Transverse colon (tissue), 4 donors: ENCODE measurements around the gene CHRND.
A peak's percentile ranks its signal among the peaks of the same experiment; 100 is the strongest.

Experiments
- CTCF ChIP-seq, 5 experiments: fragments of 200-600 bp in 3 of 5; fragments of 450-650 bp in 2 of 5; sonication (generic) in 3 of 5; IDR thresholded peaks; 1 replicate in 2 of 5; 2 replicates in 3 of 5; pipeline ENCODE4 v1.5.1; 2016 to 2017; ENCODE audit warnings: antibody characterized with exemption in 5 of 5, inconsistent platforms in 3 of 5, mild to moderate bottlenecking in 2 of 5, moderate library complexity in 1 of 5
- EP300 ChIP-seq: sonication (generic); formaldehyde crosslinking; IDR thresholded peaks from one replicate; pipeline ENCODE4 v1.6.1; 2017; ENCODE audit warnings: antibody characterized with exemption, low read depth
- POLR2A ChIP-seq: fragments of 450-650 bp; IDR thresholded peaks from one replicate; pipeline ENCODE4 v1.6.1; 2016; ENCODE audit warnings: antibody characterized with exemption, mild to moderate bottlenecking, moderate library complexity
- POLR2AphosphoS5 ChIP-seq, 3 donors: sonication (generic); formaldehyde crosslinking; IDR thresholded peaks; one replicate each; pipeline ENCODE4 v1.6.1; 2016; ENCODE audit warnings: antibody characterized with exemption in 3 of 3

- peak in 4 of 5 experiments; percentile 17 to 49 (median 26) for TF ChIP-seq CTCF (IDR thresholded peaks at IDR 0.05)
- TF ChIP-seq POLR2A = no peak
- no peak for TF ChIP-seq POLR2AphosphoS5 (IDR thresholded peaks at IDR 0.05)
- TF ChIP-seq EP300 = no peak
These were observed 11.1 kb downstream of the CHRND start for GRCh38 chr2:232537079-232537478.
